ENCODE measurements around the gene GNPAT. TPM values are rescaled to one million over a fixed set of nuclear protein-coding genes. Genes with fewer than 3 reads are reported as not detected.

The GNPAT gene
- total RNA-seq (10 to 100 TPM; 49.2 to 51.8 TPM), polyA plus RNA-seq (33.2 TPM)

- H3K9me3 ChIP-seq (ENCODE audit: low read length), result no peaks in the 10 kb centered on the region
- Mint-ChIP-seq H3K27me3 (peaks cover 0 to 4% of the 10 kb centered on the region in 2 donors), H3K36me3 (peaks cover 8 to 58% (median 20%) of the 10 kb centered on the region in 3 donors), H3K4me3 (peak within 1 kb of the TSS; percentile 91 to 100 (median 97)), H3K4me1 (peaks cover 63 to 83% (median 81%) of the 10 kb centered on the region in 3 donors), H3K27ac (peak within 1 kb of the TSS; percentile 95 to 100 (median 96)), H3K9me3 (no peaks in the 10 kb centered on the region)
- peak; percentile 89 to 93 (median 91) for DNase-seq
- no peaks in the 10 kb centered on the region for H3K27me3 ChIP-seq (ENCODE audit: insufficient read depth, low read length, poor library complexity, severe bottlenecking)
- peak within 1 kb of the TSS; percentile 88 for H3K27ac ChIP-seq (ENCODE audit: low read depth, low read length)
- peaks cover 18% of the 10 kb centered on the region for H3K36me3 ChIP-seq (ENCODE audit: insufficient read depth, low read length)
- CTCF ChIA-PET, result interaction anchor here (0.9 kb wide), 1 partner anchor 598 kb away, joined by 3 read pairs; no protein-coding TSS in a partner anchor
- H3K4me1 ChIP-seq (ENCODE audit: insufficient read depth, low read length), result peaks cover 54% of the 10 kb centered on the region
- POLR2A ChIA-PET, result interaction anchor here (1.1 to 1.7 kb wide), 2 partner anchors 9 to 97 kb away, joined by 3 to 12 read pairs; partner anchors contain the start of genes EXOC8 and SPRTN
- H3K4me3 ChIP-seq (ENCODE audit: low read length), result peak within 1 kb of the TSS; percentile 100
Observed at GRCh38 chr1:231240883-231241735, at the start of gene GNPAT. GNPAT (plus strand) TSS chr1:231241212; CDS start chr1:231241379, 167 bp downstream.

DNA sequence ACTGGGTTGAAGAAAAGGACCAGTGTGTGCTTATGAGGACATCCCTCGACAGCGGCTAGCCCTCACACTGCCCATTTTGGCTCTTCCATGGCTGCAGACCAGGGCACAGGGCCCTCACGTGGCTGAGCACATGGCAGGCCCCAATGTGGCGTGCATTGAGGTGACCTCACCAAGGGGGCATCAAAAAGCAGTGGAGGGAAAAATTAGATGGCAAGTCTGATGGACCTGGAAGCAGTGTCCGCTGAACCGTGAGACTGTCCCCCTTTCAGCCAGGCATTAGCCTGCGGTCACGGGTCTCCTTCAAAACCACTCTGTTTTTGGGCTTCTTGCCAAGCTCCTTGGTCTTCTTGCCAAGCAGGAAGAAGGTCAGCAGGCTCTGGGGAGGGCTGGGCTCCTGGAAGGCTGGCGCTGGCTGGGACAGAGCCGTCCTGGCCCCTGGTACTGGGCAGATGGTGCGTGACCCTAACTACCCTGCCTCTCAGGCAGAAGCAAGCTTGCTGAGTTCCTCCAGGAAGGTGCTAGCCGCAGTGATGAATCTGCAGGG lies 48.3 kb upstream of the GNPAT start:
- H3K4me1 ChIP-seq (ENCODE audit: insufficient read depth, low read length), result no peaks in the 10 kb centered on the region
- no peak overlapping the region for H3K27ac ChIP-seq (ENCODE audit: low read depth, low read length)
- ChIA-PET CTCF (interaction anchor here (0.6 kb wide), 1 partner anchor 51 kb away, joined by 3 read pairs; no protein-coding TSS in a partner anchor), POLR2A (no interaction called here)
- no peaks in the 10 kb centered on the region for H3K9me3 Mint-ChIP-seq
- no peaks in the 10 kb centered on the region for H3K27me3 ChIP-seq (ENCODE audit: insufficient read depth, low read length, poor library complexity, severe bottlenecking)
- H3K27me3 Mint-ChIP-seq, result peaks cover 23 to 34% of the 10 kb centered on the region in 2 donors
- H3K36me3 ChIP-seq (ENCODE audit: insufficient read depth, low read length), result no peaks in the 10 kb centered on the region
- no peak overlapping the region for H3K4me3 ChIP-seq (ENCODE audit: low read length)
- no peaks in the 10 kb centered on the region for H3K36me3 Mint-ChIP-seq
- no peak overlapping the region for H3K27ac Mint-ChIP-seq
- no peak for DNase-seq
- H3K4me1 Mint-ChIP-seq, result no peaks in the 10 kb centered on the region
- no peak overlapping the region for H3K4me3 Mint-ChIP-seq
- H3K9me3 ChIP-seq (ENCODE audit: low read length), result no peaks in the 10 kb centered on the region

DNA sequence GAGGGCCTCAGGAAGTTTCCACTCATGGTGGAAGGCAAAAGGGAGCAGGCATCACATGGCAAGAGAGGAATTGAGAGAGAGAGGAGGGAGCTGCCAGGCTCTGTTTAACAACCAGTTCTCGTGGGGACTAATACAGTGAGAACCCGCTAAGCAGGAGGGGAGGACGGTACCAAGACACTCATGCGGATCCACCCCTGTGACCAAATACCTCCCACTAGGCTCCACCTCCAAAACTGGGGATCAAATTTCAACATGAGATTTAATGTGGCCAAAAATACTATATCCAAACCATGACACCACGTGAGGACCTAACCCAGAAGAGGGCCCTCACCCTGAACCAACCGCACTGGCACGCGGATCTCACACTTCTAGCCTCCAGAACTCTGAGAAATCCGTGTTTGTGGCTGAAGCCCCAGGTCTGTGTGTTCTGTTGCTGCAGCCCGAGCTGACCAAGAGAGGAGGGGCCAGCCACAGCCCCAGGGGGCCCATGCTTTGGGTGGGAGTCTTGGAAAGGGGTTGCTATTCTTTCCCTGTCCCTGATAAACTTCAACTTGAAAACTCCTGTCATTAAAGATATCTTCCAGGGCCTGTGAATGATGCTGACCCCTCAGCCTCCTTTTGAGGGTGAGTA lies 47.2 kb upstream of the GNPAT start:
- ChIA-PET CTCF (interaction anchor here (0.8 kb wide), 1 partner anchor 16 kb away, joined by 3 read pairs; no protein-coding TSS in a partner anchor), POLR2A (no interaction called here)
- Histone ChIP-seq H3K27ac (ENCODE audit: low read depth, low read length) (no peak overlapping the region), H3K4me1 (ENCODE audit: insufficient read depth, low read length) (no peaks in the 10 kb centered on the region), H3K9me3 (ENCODE audit: low read length) (no peaks in the 10 kb centered on the region), H3K4me3 (ENCODE audit: low read length) (no peak overlapping the region), H3K27me3 (ENCODE audit: insufficient read depth, low read length, poor library complexity, severe bottlenecking) (no peaks in the 10 kb centered on the region), H3K36me3 (ENCODE audit: insufficient read depth, low read length) (no peaks in the 10 kb centered on the region)
- peaks cover 20 to 29% of the 10 kb centered on the region in 2 donors for H3K27me3 Mint-ChIP-seq
- H3K4me1 Mint-ChIP-seq, result no peaks in the 10 kb centered on the region
- H3K9me3 Mint-ChIP-seq, result no peaks in the 10 kb centered on the region
- no peaks in the 10 kb centered on the region for H3K36me3 Mint-ChIP-seq
- no peak overlapping the region for H3K4me3 Mint-ChIP-seq
- peak overlapping the region in 1 of 8 donors; percentile 5 for H3K27ac Mint-ChIP-seq
- DNase-seq, result no peak

GRCh38 chr1:231194476-231194842 lies 46.6 kb upstream of the GNPAT start:
- CTCF ChIA-PET, result interaction anchor here (0.8 to 1.1 kb wide), 2 partner anchors 15 to 16 kb away, joined by 3 read pairs; no protein-coding TSS in a partner anchor

DNA sequence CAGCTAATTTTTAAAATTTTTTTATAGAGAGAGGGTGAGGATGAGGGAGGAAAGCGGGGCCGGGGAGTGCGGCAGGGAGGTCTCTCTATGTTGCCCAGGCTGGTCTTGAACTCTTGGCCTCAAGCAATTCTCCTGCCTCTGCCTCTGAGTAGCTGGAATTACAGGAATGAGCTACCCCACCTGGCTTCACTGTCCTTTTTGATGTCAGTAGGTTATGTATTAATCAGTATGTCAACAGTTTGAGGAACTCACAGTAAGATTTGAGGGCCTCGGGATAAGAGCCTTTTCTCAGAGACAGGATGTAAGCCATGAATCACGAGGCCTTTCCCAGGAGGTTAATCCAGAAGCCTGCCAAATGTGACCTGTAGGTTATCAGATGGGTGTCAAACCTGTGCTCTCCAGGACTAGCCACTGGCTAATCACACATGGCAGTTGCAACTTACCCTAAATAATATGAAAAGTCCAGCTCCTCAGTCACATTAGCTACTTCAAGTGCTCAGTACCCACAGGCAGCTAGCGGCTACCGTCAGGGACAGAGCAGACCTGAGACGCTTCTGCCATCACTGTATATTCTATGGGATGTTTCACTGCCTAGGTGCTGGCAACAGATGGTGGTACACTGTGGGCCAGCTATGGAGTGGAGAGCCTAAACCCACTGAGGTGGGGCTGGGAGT lies 46.0 kb upstream of the GNPAT start:
- POLR2A ChIA-PET, result no interaction called here
- no peak overlapping the region for H3K4me3 Mint-ChIP-seq

More at GRCh38 chr1:231194476-231194842, 46.6 kb upstream of the GNPAT start:
- Histone ChIP-seq H3K4me3 (ENCODE audit: low read length) (no peak overlapping the region), H3K27me3 (ENCODE audit: insufficient read depth, low read length, poor library complexity, severe bottlenecking) (no peaks in the 10 kb centered on the region), H3K36me3 (ENCODE audit: insufficient read depth, low read length) (no peaks in the 10 kb centered on the region), H3K4me1 (ENCODE audit: insufficient read depth, low read length) (no peaks in the 10 kb centered on the region), H3K9me3 (ENCODE audit: low read length) (no peaks in the 10 kb centered on the region), H3K27ac (ENCODE audit: low read depth, low read length) (no peak overlapping the region)
- H3K9me3 Mint-ChIP-seq, result no peaks in the 10 kb centered on the region
- H3K4me1 Mint-ChIP-seq, result no peaks in the 10 kb centered on the region
- no peaks in the 10 kb centered on the region for H3K36me3 Mint-ChIP-seq
- no peak overlapping the region for H3K27ac Mint-ChIP-seq
- H3K27me3 Mint-ChIP-seq, result peaks cover 17 to 29% of the 10 kb centered on the region in 2 donors
- H3K4me3 Mint-ChIP-seq, result no peak overlapping the region
- POLR2A ChIA-PET, result no interaction called here
- no peak for DNase-seq

DNA sequence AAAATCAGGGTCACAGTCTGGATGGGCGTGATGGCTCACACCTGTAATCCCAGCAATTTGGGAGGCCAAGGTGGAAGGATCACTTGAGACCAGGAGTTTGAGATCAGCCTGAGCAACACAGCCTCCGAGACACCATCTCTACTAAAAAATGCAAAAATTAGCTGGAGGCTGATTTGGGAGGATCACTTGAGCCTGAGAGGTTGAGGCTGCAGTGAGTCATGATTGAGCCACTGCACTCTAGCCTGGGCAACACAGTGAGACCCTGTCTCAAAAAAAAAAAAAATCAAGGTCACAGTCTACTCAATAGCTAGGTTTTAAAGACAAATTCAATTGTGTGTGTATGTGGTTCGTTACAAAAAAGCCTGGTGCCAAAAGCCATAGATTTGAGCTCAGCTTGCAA lies 44.7 kb upstream of the GNPAT start:
- Mint-ChIP-seq H3K4me1 (no peaks in the 10 kb centered on the region), H3K36me3 (no peaks in the 10 kb centered on the region), H3K27me3 (peaks cover 14 to 31% of the 10 kb centered on the region in 2 donors), H3K27ac (no peak overlapping the region), H3K4me3 (no peak overlapping the region), H3K9me3 (no peaks in the 10 kb centered on the region)
- CTCF ChIA-PET, result no interaction called here
- Histone ChIP-seq H3K27ac (ENCODE audit: low read depth, low read length) (no peak overlapping the region), H3K4me3 (ENCODE audit: low read length) (no peak overlapping the region), H3K27me3 (ENCODE audit: insufficient read depth, low read length, poor library complexity, severe bottlenecking) (no peaks in the 10 kb centered on the region), H3K9me3 (ENCODE audit: low read length) (no peaks in the 10 kb centered on the region), H3K36me3 (ENCODE audit: insufficient read depth, low read length) (no peaks in the 10 kb centered on the region), H3K4me1 (ENCODE audit: insufficient read depth, low read length) (no peaks in the 10 kb centered on the region)
- POLR2A ChIA-PET, result no interaction called here
- DNase-seq, result no peak

More for the DNA sequence above, 46.0 kb upstream of the GNPAT start:
- Histone ChIP-seq H3K27me3 (ENCODE audit: insufficient read depth, low read length, poor library complexity, severe bottlenecking) (no peaks in the 10 kb centered on the region), H3K4me3 (ENCODE audit: low read length) (no peak overlapping the region), H3K36me3 (ENCODE audit: insufficient read depth, low read length) (no peaks in the 10 kb centered on the region), H3K4me1 (ENCODE audit: insufficient read depth, low read length) (no peaks in the 10 kb centered on the region), H3K27ac (ENCODE audit: low read depth, low read length) (no peak overlapping the region), H3K9me3 (ENCODE audit: low read length) (no peaks in the 10 kb centered on the region)
- no peaks in the 10 kb centered on the region for H3K36me3 Mint-ChIP-seq
- H3K27ac Mint-ChIP-seq, result no peak overlapping the region
- H3K27me3 Mint-ChIP-seq, result peaks cover 15 to 26% of the 10 kb centered on the region in 2 donors
- DNase-seq, result no peak
- H3K4me1 Mint-ChIP-seq, result no peaks in the 10 kb centered on the region
- H3K9me3 Mint-ChIP-seq, result no peaks in the 10 kb centered on the region
- CTCF ChIA-PET, result interaction anchor here (1.1 kb wide), 1 partner anchor 16 kb away, joined by 3 read pairs; no protein-coding TSS in a partner anchor

- Histone ChIP-seq H3K4me3 (ENCODE audit: low read length) (no peak overlapping the region), H3K9me3 (ENCODE audit: low read length) (no peaks in the 10 kb centered on the region), H3K4me1 (ENCODE audit: insufficient read depth, low read length) (no peaks in the 10 kb centered on the region), H3K27ac (ENCODE audit: low read depth, low read length) (no peak overlapping the region), H3K36me3 (ENCODE audit: insufficient read depth, low read length) (no peaks in the 10 kb centered on the region), H3K27me3 (ENCODE audit: insufficient read depth, low read length, poor library complexity, severe bottlenecking) (no peaks in the 10 kb centered on the region)
- H3K27me3 Mint-ChIP-seq, result peaks cover 14 to 30% of the 10 kb centered on the region in 2 donors
- ChIA-PET CTCF (no interaction called here), POLR2A (no interaction called here)
- no peak overlapping the region for H3K27ac Mint-ChIP-seq
- no peak overlapping the region for H3K4me3 Mint-ChIP-seq
- no peaks in the 10 kb centered on the region for H3K36me3 Mint-ChIP-seq
- no peaks in the 10 kb centered on the region for H3K9me3 Mint-ChIP-seq
- no peak for DNase-seq
- peaks cover 1 to 4% (median 3%) of the 10 kb centered on the region in 3 donors for H3K4me1 Mint-ChIP-seq
Observed at GRCh38 chr1:231196728-231197127, 44.3 kb upstream of the GNPAT start.

Data from CD8-positive, alpha-beta memory T cell (primary cell).